ENCODE data around the gene CCR4.
"Not testable (repeated sequence)": the region's sequence is repeated elsewhere in the genome, so short reads cannot be mapped to it uniquely, and the experiment has no call there.

CCR4 gene

DNA sequence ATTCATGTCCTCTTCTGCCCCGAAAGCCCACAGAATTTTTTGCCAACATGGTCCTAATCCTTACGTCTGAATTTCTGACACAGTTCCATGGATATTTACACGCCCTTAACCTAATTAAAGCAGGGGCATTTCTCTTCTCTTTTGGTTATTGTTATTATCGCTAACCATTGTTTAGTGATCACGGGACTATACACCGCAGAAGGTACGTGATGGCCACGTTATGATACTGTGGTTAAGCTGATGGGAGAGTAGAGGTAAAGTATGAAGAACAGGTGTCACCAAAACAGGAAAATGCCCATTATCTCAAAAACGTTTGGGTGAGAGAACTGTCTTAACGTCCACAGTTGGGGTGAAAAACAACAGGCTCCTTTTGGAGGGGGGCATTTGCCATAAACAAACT, 26.4 kb downstream of the CCR4 start:
- no peak for DNase-seq (ENCODE audit: low spot score)
- TF ChIP-seq, protein P1, sequence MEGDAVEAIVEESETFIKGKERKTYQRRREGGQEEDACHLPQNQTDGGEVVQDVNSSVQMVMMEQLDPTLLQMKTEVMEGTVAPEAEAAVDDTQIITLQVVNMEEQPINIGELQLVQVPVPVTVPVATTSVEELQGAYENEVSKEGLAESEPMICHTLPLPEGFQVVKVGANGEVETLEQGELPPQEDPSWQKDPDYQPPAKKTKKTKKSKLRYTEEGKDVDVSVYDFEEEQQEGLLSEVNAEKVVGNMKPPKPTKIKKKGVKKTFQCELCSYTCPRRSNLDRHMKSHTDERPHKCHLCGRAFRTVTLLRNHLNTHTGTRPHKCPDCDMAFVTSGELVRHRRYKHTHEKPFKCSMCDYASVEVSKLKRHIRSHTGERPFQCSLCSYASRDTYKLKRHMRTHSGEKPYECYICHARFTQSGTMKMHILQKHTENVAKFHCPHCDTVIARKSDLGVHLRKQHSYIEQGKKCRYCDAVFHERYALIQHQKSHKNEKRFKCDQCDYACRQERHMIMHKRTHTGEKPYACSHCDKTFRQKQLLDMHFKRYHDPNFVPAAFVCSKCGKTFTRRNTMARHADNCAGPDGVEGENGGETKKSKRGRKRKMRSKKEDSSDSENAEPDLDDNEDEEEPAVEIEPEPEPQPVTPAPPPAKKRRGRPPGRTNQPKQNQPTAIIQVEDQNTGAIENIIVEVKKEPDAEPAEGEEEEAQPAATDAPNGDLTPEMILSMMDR (IDR thresholded peaks at IDR 0.05; ENCODE audit: extremely low read depth, missing control alignments), result no peak

DNA sequence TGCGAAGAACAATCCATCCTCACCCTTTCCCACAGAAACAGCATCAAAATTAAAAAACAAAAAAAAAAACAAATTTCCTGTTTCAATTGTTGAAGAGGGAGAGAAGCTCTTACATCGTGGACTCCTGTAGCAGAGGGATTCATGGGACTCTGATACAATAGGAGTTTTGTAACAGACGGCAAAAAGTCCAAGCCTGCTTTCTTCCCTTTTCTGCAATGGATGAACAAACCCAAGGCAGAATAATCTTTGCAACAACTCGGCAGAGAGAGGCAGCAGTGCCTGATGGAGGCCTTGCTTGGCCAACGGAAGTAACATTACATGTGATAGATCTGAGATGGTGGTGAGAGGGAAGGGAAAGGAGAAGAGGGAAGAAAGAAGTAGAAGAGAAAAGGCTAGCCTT, 26.9 kb downstream of the CCR4 start:
- no peak for DNase-seq (ENCODE audit: low spot score)
- TF ChIP-seq, protein P1 (IDR thresholded peaks at IDR 0.05; ENCODE audit: extremely low read depth, missing control alignments), result no peak

DNA sequence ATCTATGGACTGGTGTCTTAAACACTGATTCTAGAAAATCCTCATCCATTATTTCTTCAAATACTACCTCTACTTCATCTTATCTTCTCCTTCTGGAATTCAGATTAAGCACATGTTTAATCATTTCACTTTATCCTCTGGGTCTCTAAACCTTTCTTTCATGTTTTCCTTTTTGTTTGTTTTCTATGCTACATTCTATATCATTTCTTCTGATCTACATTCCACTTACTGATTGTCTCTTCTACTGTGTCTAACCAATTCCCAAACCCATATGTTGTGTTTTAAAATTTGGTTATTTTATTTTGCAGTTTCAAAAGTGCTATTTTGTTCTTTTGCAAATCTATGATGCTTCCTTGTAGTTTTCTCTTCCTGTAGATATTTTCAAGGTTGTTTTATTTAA, 31.7 kb downstream of the CCR4 start:
- TF ChIP-seq, protein P1 (IDR thresholded peaks at IDR 0.05; ENCODE audit: extremely low read depth, missing control alignments), result no peak
- DNase-seq (ENCODE audit: low spot score), result no peak

DNA sequence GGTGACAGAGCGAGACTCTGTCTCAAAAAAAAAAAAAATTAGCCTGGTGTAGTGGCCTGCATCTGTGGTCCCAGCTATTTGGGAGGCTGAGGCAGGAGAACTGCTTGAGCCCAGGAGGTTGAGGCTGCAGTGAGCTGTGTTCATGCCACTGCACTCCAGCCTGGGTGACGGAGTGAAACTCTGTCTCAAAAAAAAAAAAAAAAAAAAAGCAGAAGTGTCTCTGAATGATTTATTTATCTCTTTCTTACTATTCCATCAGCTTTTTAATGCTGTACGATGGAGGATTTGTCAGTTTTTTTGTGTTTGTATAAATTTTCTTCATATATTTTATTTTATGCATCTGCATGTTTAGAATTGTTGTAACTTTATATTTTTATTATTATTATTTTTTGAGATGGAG, 33.5 kb downstream of the CCR4 start:
- DNase-seq (ENCODE audit: low spot score), result not testable (repeated sequence)

DNA sequence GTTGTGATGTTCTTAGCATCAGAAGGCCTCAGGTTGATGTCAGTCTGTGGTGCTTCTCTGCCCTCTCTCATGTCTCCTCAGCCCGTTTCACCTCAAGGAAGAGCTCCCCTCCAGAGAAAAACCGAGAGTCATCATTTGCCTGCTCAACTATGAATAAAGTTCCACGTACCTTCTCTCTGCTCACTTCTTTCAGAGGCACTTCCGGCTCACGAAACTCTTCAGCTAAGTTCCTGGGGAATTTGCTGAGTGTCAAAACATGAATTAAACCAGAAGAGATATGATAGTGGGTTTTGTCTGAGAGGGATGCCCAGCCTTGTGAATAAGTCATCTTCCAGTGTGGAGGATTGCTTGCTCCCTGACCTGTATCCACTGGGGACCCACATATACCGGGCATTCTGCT, 37.7 kb downstream of the CCR4 start:
- TF ChIP-seq, protein P1 (IDR thresholded peaks at IDR 0.05; ENCODE audit: extremely low read depth, missing control alignments), result no peak
- DNase-seq (ENCODE audit: low spot score), result no peak

DNA sequence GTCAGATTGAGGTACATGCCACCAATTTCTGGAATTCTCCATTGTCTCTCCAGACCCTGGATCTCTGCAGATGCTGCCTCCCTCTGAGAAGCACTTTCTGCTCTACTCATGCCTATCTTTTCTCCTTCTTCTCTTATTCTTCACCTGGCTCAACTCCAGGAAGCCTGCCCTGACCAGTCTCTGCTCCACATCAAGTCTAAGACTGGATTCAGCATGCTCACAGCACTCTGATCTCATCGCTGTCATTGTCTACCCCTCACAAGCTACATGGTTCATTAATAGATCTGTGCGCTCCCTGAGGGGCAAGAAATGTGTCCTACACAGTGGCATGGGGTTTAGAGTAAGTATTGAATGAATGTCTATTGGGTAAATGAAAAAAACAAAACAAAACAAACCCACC, 38.7 kb downstream of the CCR4 start:
- DNase-seq (ENCODE audit: low spot score), result no peak
- TF ChIP-seq, protein P1 (IDR thresholded peaks at IDR 0.05; ENCODE audit: extremely low read depth, missing control alignments), result no peak

DNA sequence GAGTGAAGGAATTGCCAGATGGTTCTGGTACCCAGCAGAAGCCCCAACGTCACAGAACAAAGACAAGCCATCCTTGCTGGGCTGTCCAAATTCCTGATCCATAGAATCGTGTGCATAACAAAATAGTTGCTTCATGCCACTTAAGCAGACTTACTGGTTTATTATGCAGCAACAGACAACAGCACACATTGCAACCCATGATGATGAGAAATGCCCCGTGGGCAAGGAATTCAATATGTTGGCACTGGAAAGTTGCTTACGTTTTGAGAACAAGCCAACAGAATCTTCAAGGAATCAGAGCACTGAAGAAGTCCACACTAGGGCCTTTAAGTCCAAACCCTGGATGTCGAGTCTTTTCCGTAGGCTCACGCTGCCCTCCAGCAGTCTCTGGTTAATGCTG, 40.3 kb downstream of the CCR4 start:
- TF ChIP-seq, protein P1 (IDR thresholded peaks at IDR 0.05; ENCODE audit: extremely low read depth, missing control alignments), result no peak
- DNase-seq (ENCODE audit: low spot score), result no peak

DNA sequence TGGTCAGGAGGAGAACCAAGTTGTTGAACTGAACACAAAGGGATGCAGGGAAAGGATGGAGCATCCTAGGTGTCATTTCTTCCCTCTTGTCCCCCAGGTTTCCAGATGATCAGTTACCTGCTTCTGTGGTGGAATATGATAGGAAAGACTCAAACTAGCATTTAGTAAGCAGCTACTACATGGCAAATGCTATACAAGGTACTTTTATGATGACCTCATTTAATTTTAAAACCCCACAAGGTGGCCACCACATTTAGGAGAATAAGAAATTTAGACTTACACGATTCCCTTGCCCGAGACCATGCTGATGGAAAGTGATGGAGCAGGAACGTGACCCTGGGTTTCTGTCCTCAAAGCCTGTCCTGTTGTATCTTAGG, 40.9 kb downstream of the CCR4 start:
- DNase-seq (ENCODE audit: low spot score), result no peak
- TF ChIP-seq, protein P1 (IDR thresholded peaks at IDR 0.05; ENCODE audit: extremely low read depth, missing control alignments), result no peak

All from GM20000 (cell line).